Progenitor cell of endocrine pancreas (in vitro differentiated cells): ENCODE results near the gene GLG1. TPM values are rescaled to one million over a fixed set of nuclear protein-coding genes. Genes with fewer than 3 reads are reported as not detected.
"Not testable (repeated sequence)": the region's sequence is repeated elsewhere in the genome, so short reads cannot be mapped to it uniquely, and the experiment has no call there.

Experiments
- DNase-seq: peaks from one replicate; pipeline ENCODE4 v3.0.0; 2021; ENCODE audit warnings: low spot score; ENCODE audit not compliant: unreplicated experiment
- H3K27ac Mint-ChIP-seq: 2 replicates; pipeline ENCODE4 v1.8.0; 2021; ENCODE audit warnings: mild to moderate bottlenecking, moderate library complexity, mixed read lengths
- H3K27me3 Mint-ChIP-seq: 2 replicates; pipeline ENCODE4 v1.8.0; 2021; ENCODE audit warnings: mixed read lengths
- H3K36me3 Mint-ChIP-seq: 2 replicates; pipeline ENCODE4 v1.8.0; 2022; ENCODE audit warnings: mixed read lengths; ENCODE audit not compliant: insufficient read depth
- H3K4me1 Mint-ChIP-seq: 2 replicates; pipeline ENCODE4 v1.8.0; 2021; ENCODE audit warnings: low read depth, mixed read lengths
- H3K4me3 Mint-ChIP-seq: 2 replicates; pipeline ENCODE4 v1.8.0; 2021; ENCODE audit warnings: low read depth, mild to moderate bottlenecking, moderate library complexity, mixed read lengths
- H3K9me3 Mint-ChIP-seq: 2 replicates; pipeline ENCODE4 v1.8.0; 2021; ENCODE audit warnings: low read depth, mixed read lengths
- CTCF ChIP-seq: fragments of 200-600 bp; sonication (generic); IDR thresholded peaks from one replicate; pipeline ENCODE4 v1.5.0; 2021; ENCODE audit warnings: antibody characterized with exemption, mild to moderate bottlenecking; ENCODE audit not compliant: unreplicated experiment
- total RNA-seq: library from RNA; stranded (reverse); gene quantifications from 2 replicates; pipeline ENCODE4 v1.2.1, GENCODE V29; 2021

GLG1 gene
- total RNA-seq, 1 donor from 2014 or later = 173 TPM

- Mint-ChIP-seq H3K9me3 (no peaks in the 10 kb centered on the region), H3K36me3 (no peaks in the 10 kb centered on the region), H3K4me1 (no peaks in the 10 kb centered on the region), H3K4me3 (no peak overlapping the region), H3K27ac (no peak overlapping the region), H3K27me3 (no peaks in the 10 kb centered on the region)
- no peak for DNase-seq
- no peak for TF ChIP-seq CTCF
Observed at GRCh38 chr16:74560912-74561311, 46.0 kb downstream of the GLG1 start.

- Mint-ChIP-seq H3K27me3 (no peaks in the 10 kb centered on the region), H3K36me3 (peaks cover under 1% of the 10 kb centered on the region), H3K4me3 (no peak overlapping the region), H3K4me1 (no peaks in the 10 kb centered on the region), H3K27ac (no peak overlapping the region), H3K9me3 (no peaks in the 10 kb centered on the region)
- TF ChIP-seq CTCF = no peak
- DNase-seq = no peak
Observed at GRCh38 chr16:74558873-74559272, 48.0 kb downstream of the GLG1 start.

GRCh38 chr16:74557275-74557674 lies 49.6 kb downstream of the GLG1 start:
- Mint-ChIP-seq H3K27ac (peak overlapping the region; percentile 4), H3K36me3 (peaks cover 1% of the 10 kb centered on the region), H3K27me3 (no peaks in the 10 kb centered on the region), H3K4me3 (no peak overlapping the region), H3K4me1 (no peaks in the 10 kb centered on the region), H3K9me3 (no peaks in the 10 kb centered on the region)
- no peak for DNase-seq
- TF ChIP-seq CTCF = no peak

GRCh38 chr16:74556375-74556922 lies 50.5 kb downstream of the GLG1 start:
- no peak for DNase-seq
- H3K27me3 Mint-ChIP-seq = no peaks in the 10 kb centered on the region
- H3K4me1 Mint-ChIP-seq = no peaks in the 10 kb centered on the region
- peaks cover 1% of the 10 kb centered on the region for H3K36me3 Mint-ChIP-seq
- no peak overlapping the region for H3K4me3 Mint-ChIP-seq
- no peak for TF ChIP-seq CTCF
- H3K27ac Mint-ChIP-seq = no peak overlapping the region
- H3K9me3 Mint-ChIP-seq = no peaks in the 10 kb centered on the region

GRCh38 chr16:74552357-74552756 lies 54.6 kb downstream of the GLG1 start:
- not testable (repeated sequence) for H3K4me3 Mint-ChIP-seq, H3K4me1 Mint-ChIP-seq, H3K27me3 Mint-ChIP-seq, H3K36me3 Mint-ChIP-seq, DNase-seq, H3K9me3 Mint-ChIP-seq, H3K27ac Mint-ChIP-seq

- not testable (repeated sequence) for DNase-seq, H3K36me3 Mint-ChIP-seq, H3K4me3 Mint-ChIP-seq, H3K9me3 Mint-ChIP-seq, H3K27me3 Mint-ChIP-seq, H3K4me1 Mint-ChIP-seq, H3K27ac Mint-ChIP-seq
Observed at GRCh38 chr16:74550227-74551019, 56.5 kb downstream of the GLG1 start.

- H3K27me3 Mint-ChIP-seq, DNase-seq, H3K4me3 Mint-ChIP-seq, H3K36me3 Mint-ChIP-seq, H3K4me1 Mint-ChIP-seq, H3K9me3 Mint-ChIP-seq: not testable (repeated sequence)
- peak overlapping the region; percentile 56 for H3K27ac Mint-ChIP-seq
Observed at GRCh38 chr16:74546112-74546511, 60.8 kb downstream of the GLG1 start.

GRCh38 chr16:74542911-74543578 lies 63.9 kb downstream of the GLG1 start:
- H3K4me1 Mint-ChIP-seq, H3K4me3 Mint-ChIP-seq, H3K27ac Mint-ChIP-seq, H3K36me3 Mint-ChIP-seq, H3K27me3 Mint-ChIP-seq, H3K9me3 Mint-ChIP-seq, DNase-seq: not testable (repeated sequence)

GRCh38 chr16:74540663-74541062 lies 66.3 kb downstream of the GLG1 start:
- H3K4me3 Mint-ChIP-seq, H3K27me3 Mint-ChIP-seq, H3K36me3 Mint-ChIP-seq, H3K27ac Mint-ChIP-seq, H3K9me3 Mint-ChIP-seq, DNase-seq, H3K4me1 Mint-ChIP-seq: not testable (repeated sequence)
